Keratinocyte (primary cell): ENCODE results near the gene RPL39L. TPM values are rescaled to one million over a fixed set of nuclear protein-coding genes. Genes with fewer than 3 reads are reported as not detected.

Experiments used
- DNase-seq: peaks from one replicate; pipeline ENCODE4 v3.0.0-alpha.2; 2011; ENCODE audit warnings: low read depth, missing footprints, low spot score
- FAIRE-seq: peaks from 2 replicates; lab custom pipeline; 2011; peaks lifted over from hg19 to GRCh38; lab: Jason Lieb, UNC
- H2AFZ ChIP-seq: 2 replicates; pipeline ENCODE4 v1.6.0; 2012; ENCODE audit warnings: low read length, control low read depth, inconsistent platforms; ENCODE audit not compliant: control insufficient read depth
- H3K27ac ChIP-seq: 2 replicates; pipeline ENCODE4 v1.5.1; 2011; ENCODE audit warnings: low read length; ENCODE audit not compliant: control insufficient read depth, insufficient read depth
- H3K27me3 ChIP-seq: 3 replicates; pipeline ENCODE4 v1.6.0; 2011; ENCODE audit warnings: low read length; ENCODE audit not compliant: control insufficient read depth, insufficient read depth; ENCODE audit errors: extremely low read depth
- H3K36me3 ChIP-seq, 2 experiments: 2 replicates in 1 of 2; 3 replicates in 1 of 2; pipeline ENCODE4 v1.5.1; 2011; ENCODE audit warnings: low read length in 2 of 2, mild to moderate bottlenecking in 1 of 2; ENCODE audit not compliant: control insufficient read depth in 2 of 2, insufficient read depth in 2 of 2; ENCODE audit errors: extremely low read depth in 1 of 2
- H3K4me1 ChIP-seq: 3 replicates; pipeline ENCODE4 v1.5.1; 2011; ENCODE audit warnings: low read length; ENCODE audit not compliant: control insufficient read depth, insufficient read depth; ENCODE audit errors: extremely low read depth
- H3K4me2 ChIP-seq: 3 replicates; pipeline ENCODE4 v1.6.0; 2011; ENCODE audit warnings: low read depth, low read length; ENCODE audit not compliant: control insufficient read depth, insufficient read depth; ENCODE audit errors: extremely low read depth
- H3K4me3 ChIP-seq, 3 experiments: fragments of 200-600 bp in 1 of 3; sonication (generic) in 1 of 3; 2 replicates in 2 of 3; 3 replicates in 1 of 3; pipeline ENCODE4 v1.5.1; 2011 to 2016; ENCODE audit warnings: low read length in 3 of 3, mild to moderate bottlenecking in 3 of 3, control low read depth in 2 of 3, inconsistent platforms in 1 of 3, low read depth in 1 of 3, mixed read lengths in 1 of 3, mixed run types in 1 of 3, moderate library complexity in 1 of 3; ENCODE audit not compliant: control insufficient read depth in 2 of 3, insufficient read depth in 2 of 3; ENCODE audit errors: extremely low read depth in 1 of 3
- H3K79me2 ChIP-seq: 2 replicates; pipeline ENCODE4 v1.6.0; 2012; ENCODE audit warnings: low read length; ENCODE audit not compliant: control insufficient read depth, insufficient read depth
- H3K9ac ChIP-seq: 3 replicates; pipeline ENCODE4 v1.6.0; 2011; ENCODE audit warnings: low read length; ENCODE audit not compliant: control insufficient read depth, insufficient read depth; ENCODE audit errors: extremely low read depth
- H3K9me1 ChIP-seq: 3 replicates; pipeline ENCODE4 v1.6.0; 2011; ENCODE audit warnings: low read length; ENCODE audit not compliant: control insufficient read depth, insufficient read depth; ENCODE audit errors: extremely low read depth
- H3K9me3 ChIP-seq: 2 replicates; pipeline ENCODE4 v1.5.1; 2012; ENCODE audit warnings: low read depth, low read length; ENCODE audit not compliant: control insufficient read depth
- H4K20me1 ChIP-seq: 3 replicates; pipeline ENCODE4 v1.6.0; 2011; ENCODE audit warnings: low read length; ENCODE audit not compliant: control insufficient read depth, insufficient read depth; ENCODE audit errors: extremely low read depth
- CTCF ChIP-seq, 3 experiments: IDR thresholded peaks in 1 of 3; conservative IDR thresholded peaks in 1 of 3; optimal IDR thresholded peaks in 1 of 3; 2 replicates in 2 of 3; 3 replicates in 1 of 3; pipeline versions ENCODE3 to v1.5.1; 2011; ENCODE audit warnings: low read length in 3 of 3, mild to moderate bottlenecking in 3 of 3, moderate library complexity in 2 of 3, control low read depth in 1 of 3, inconsistent platforms in 1 of 3; ENCODE audit not compliant: insufficient read depth in 2 of 3; ENCODE audit errors: extremely low read depth in 1 of 3
- EZH2 ChIP-seq: IDR thresholded peaks from one replicate; pipeline ENCODE4 v1.6.1; 2012; ENCODE audit warnings: inconsistent platforms, mild to moderate bottlenecking, low read length, moderate library complexity
- dilution Hi-C: fragments of 300-500 bp; cut with MboI; formaldehyde crosslinking; loops from one replicate; pipeline ENCODE4 v1.7.0; 2020; ENCODE audit warnings: low sequenced_read_pairs; ENCODE audit not compliant: extremely low pct_ligation_motif_present
- polyA plus RNA-seq, 5 experiments: library from polyadenylated mRNA; depleted of rRNA in 3 of 5; stranded (reverse) in 3 of 5; stranded (forward) in 1 of 5; unstranded in 1 of 5; fragments of >200 nt; gene quantifications; 1 replicate in 1 of 5; 2 replicates in 3 of 5; 3 replicates in 1 of 5; pipeline versions ENCODE4 v1.2.1 to v1.2.3, GENCODE V29; 2011 to 2012; ENCODE audit warnings: missing spikeins in 2 of 5, low read depth in 1 of 5, low replicate concordance in 1 of 5

The RPL39L gene
- polyA plus RNA-seq, 1 donor (not counting 4 experiments of a cell fraction or from before 2014, with no cell fraction given), result 20.0 TPM

- H3K36me3 ChIP-seq, result no peaks in the 10 kb centered on the region
- no peaks in the 10 kb centered on the region for H3K79me2 ChIP-seq
- dilution Hi-C loops, result no loop called here
- H3K9me3 ChIP-seq, result no peaks in the 10 kb centered on the region
- no peak overlapping the region for H2AFZ ChIP-seq
- TF ChIP-seq EZH2, result no peak
- no peak for TF ChIP-seq CTCF (optimal IDR thresholded peaks at IDR 0.05 in 1 of 3, IDR thresholded peaks at IDR 0.05 in 1 of 3, conservative IDR thresholded peaks at IDR 0.05 in 1 of 3; ENCODE audit: extremely low read depth in 1 of 3, insufficient read depth in 2 of 3, low read length in 3 of 3)
- H3K4me3 ChIP-seq, result no peak overlapping the region
- no peak overlapping the region for H3K9ac ChIP-seq
- no peaks in the 10 kb centered on the region for H3K27me3 ChIP-seq
- no peak overlapping the region for H3K27ac ChIP-seq
- FAIRE-seq (no peak), DNase-seq (no peak)
- H4K20me1 ChIP-seq, result no peaks in the 10 kb centered on the region
- no peak overlapping the region for H3K4me2 ChIP-seq
- H3K9me1 ChIP-seq, result no peaks in the 10 kb centered on the region
- H3K4me1 ChIP-seq, result no peaks in the 10 kb centered on the region
These were observed 53.4 kb downstream of the RPL39L start for GRCh38 chr3:187085933-187086332.

GRCh38 chr3:187085021-187085666 is 54.2 kb downstream of the RPL39L start:
- FAIRE-seq, result no peak
- TF ChIP-seq EZH2 (no peak), CTCF (optimal IDR thresholded peaks at IDR 0.05 in 1 of 3, IDR thresholded peaks at IDR 0.05 in 1 of 3, conservative IDR thresholded peaks at IDR 0.05 in 1 of 3; ENCODE audit: extremely low read depth in 1 of 3, insufficient read depth in 2 of 3, low read length in 3 of 3) (no peak)
- no peak overlapping the region for H3K4me2 ChIP-seq

More at GRCh38 chr3:187085021-187085666, 54.2 kb downstream of the RPL39L start:
- Histone ChIP-seq H3K9me3 (no peaks in the 10 kb centered on the region), H3K79me2 (no peaks in the 10 kb centered on the region), H3K27me3 (no peaks in the 10 kb centered on the region), H3K27ac (no peak overlapping the region), H3K9ac (no peak overlapping the region), H3K36me3 (no peaks in the 10 kb centered on the region), H3K4me1 (no peaks in the 10 kb centered on the region), H3K4me3 (no peak overlapping the region), H4K20me1 (no peaks in the 10 kb centered on the region), H3K9me1 (no peaks in the 10 kb centered on the region), H2AFZ (no peak overlapping the region)
- DNase-seq, result no peak
- dilution Hi-C loops, result no loop called here
